22Rv1 (cell line): ENCODE data around the gene PAM16.

Experiments used
- CTCF ChIP-seq: fragments of 450-650 bp; IDR thresholded peaks from 2 replicates; pipeline ENCODE4 v1.5.1; 2017; ENCODE audit warnings: mild to moderate bottlenecking
- ZFX ChIP-seq: fragments of 450-650 bp; IDR thresholded peaks from 2 replicates; pipeline ENCODE4 v1.6.1; 2017; ENCODE audit warnings: antibody characterized with exemption, borderline replicate concordance

- TF ChIP-seq CTCF = no peak
- TF ChIP-seq ZFX = no peak
Observed at GRCh38 chr16:4373356-4373908, 22.3 kb upstream of the PAM16 start.
